HFF-Myc (cell line): ENCODE measurements around the gene EML1.
"Not testable (repeated sequence)": the region's sequence is repeated elsewhere in the genome, so short reads cannot be mapped to it uniquely, and the experiment has no call there.

ENCODE experiments used
- DNase-seq: peaks from one replicate; pipeline ENCODE4 v3.0.0-alpha.2; 2011; ENCODE audit warnings: low read depth; ENCODE audit errors: extremely low read depth
- H3K4me3 ChIP-seq: replicated peaks from 2 replicates; pipeline ENCODE4 v1.5.1; 2011; ENCODE audit warnings: low read depth, mild to moderate bottlenecking, control low read depth, low read length
- CTCF ChIP-seq: IDR thresholded peaks from 2 replicates; pipeline ENCODE4 v1.5.1; 2012; ENCODE audit warnings: mild to moderate bottlenecking, low read depth, low read length, control low read depth; ENCODE audit errors: missing control alignments

The EML1 gene

GRCh38 chr14:99946652-99947489 lies 153.7 kb downstream of the EML1 start:
- DNase-seq: no peak
- peak; percentile 98 for TF ChIP-seq CTCF
- no peak overlapping the region for H3K4me3 ChIP-seq

GRCh38 chr14:99947695-99948094 lies 154.5 kb downstream of the EML1 start:
- DNase-seq: no peak
- H3K4me3 ChIP-seq: no peak overlapping the region

GRCh38 chr14:99949011-99949732 lies 156.0 kb downstream of the EML1 start:
- H3K4me3 ChIP-seq, DNase-seq: not testable (repeated sequence)

More at GRCh38 chr14:99947695-99948094, 154.5 kb downstream of the EML1 start:
- no peak for TF ChIP-seq CTCF

- DNase-seq: no peak
- no peak overlapping the region for H3K4me3 ChIP-seq
- TF ChIP-seq CTCF: no peak
These were observed 157.0 kb downstream of the EML1 start for GRCh38 chr14:99950181-99950580.

GRCh38 chr14:99951085-99951484 lies 157.9 kb downstream of the EML1 start:
- no peak for DNase-seq
- TF ChIP-seq CTCF: no peak
- H3K4me3 ChIP-seq: no peak overlapping the region

- DNase-seq: no peak
- TF ChIP-seq CTCF: no peak
- no peak overlapping the region for H3K4me3 ChIP-seq
These were observed 158.8 kb downstream of the EML1 start for GRCh38 chr14:99952039-99952438.

GRCh38 chr14:99952453-99952852 lies 159.2 kb downstream of the EML1 start:
- no peak for TF ChIP-seq CTCF
- H3K4me3 ChIP-seq: no peak overlapping the region
- DNase-seq: no peak
